T-helper 2 cell treated with Interferon-gamma antibody and Interleukin-4, amounts not matched to agents 100 ng/mL and 5 ng/mL, for 36 hours (primary cell): ENCODE measurements around the gene TMEM151A. TPM values are rescaled to one million over a fixed set of nuclear protein-coding genes. Genes with fewer than 3 reads are reported as not detected.

Source experiments
- intact Hi-C: fragments of 100-400 bp; cut with micrococcal nuclease; formaldehyde crosslinking; loops from one replicate; pipeline ENCODE4 v1.15.1; 2023
- total RNA-seq: library from RNA; stranded (reverse); gene quantifications from 2 replicates; pipeline ENCODE4 v1.2.3, GENCODE V29; 2022

The TMEM151A gene
- total RNA-seq, 1 donor from 2014 or later: not detected

- intact Hi-C loops: no loop called here
Measured at GRCh38 chr11:66294626-66295620, 3.2 kb downstream of the TMEM151A start.

DNA sequence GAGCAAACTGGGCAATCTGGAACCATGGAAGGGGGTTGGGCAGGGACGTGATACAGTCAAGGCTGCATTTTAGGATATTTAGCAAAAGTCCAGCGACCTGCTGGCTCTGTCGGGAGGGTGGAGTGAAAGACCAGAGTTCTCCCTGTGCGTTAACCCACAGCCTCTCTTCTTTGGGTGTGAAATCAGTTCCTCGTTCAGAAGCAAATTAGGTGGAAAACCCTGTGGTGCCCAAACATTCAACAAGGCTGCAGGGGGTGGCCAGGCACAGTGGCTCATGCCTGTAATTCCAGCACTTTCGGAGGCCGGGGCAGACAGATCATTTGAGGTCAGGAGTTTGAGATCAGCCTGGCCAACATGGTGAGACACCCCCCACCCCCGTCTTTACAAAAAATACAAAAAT lies 5.9 kb downstream of the TMEM151A start:
- intact Hi-C loops: no loop called here

DNA sequence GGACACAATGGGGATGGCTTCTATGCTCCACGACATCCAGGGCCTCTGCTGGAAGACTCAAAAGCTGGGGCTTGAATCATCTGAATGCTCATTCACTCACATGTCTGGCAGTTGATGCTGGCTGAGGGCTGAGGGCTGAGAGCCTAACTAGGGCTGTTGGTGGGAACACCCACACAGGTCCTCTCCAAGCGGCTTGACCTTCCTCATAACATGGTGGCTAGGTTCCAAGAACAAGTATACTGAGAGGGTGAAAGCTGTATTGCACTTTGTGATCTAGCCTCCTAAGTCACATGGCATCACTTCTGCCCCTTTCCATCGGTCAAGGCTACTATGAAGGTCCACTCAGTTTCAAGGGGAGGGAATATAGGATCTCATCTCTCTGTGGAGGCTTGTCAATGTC lies 7.5 kb downstream of the TMEM151A start:
- intact Hi-C loops: no loop called here

- intact Hi-C loops: no loop called here
Measured at GRCh38 chr11:66302656-66303055, 11.0 kb downstream of the TMEM151A start.

- intact Hi-C loops: no loop called here
Measured at GRCh38 chr11:66309475-66309874, 17.8 kb downstream of the TMEM151A start.

DNA sequence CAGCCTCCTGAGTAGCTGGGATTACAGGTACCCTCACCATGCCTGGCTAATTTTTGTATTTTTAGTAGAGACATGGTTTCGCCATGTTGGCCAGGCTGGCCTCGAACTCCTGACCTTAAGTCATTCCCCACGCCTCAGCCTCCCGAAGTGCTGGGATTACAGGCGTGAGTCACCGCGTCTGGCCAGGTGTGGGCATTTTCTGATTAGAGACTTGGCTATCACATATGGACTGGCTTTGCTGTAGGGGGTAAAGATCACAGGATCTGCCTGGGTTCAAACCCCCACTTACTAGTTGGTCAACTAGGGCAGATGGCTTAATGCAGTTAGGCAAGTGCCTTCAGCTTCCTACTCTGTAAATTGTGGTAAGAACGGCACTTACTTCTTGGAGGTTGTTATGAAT lies 18.6 kb downstream of the TMEM151A start:
- intact Hi-C loops: no loop called here

DNA sequence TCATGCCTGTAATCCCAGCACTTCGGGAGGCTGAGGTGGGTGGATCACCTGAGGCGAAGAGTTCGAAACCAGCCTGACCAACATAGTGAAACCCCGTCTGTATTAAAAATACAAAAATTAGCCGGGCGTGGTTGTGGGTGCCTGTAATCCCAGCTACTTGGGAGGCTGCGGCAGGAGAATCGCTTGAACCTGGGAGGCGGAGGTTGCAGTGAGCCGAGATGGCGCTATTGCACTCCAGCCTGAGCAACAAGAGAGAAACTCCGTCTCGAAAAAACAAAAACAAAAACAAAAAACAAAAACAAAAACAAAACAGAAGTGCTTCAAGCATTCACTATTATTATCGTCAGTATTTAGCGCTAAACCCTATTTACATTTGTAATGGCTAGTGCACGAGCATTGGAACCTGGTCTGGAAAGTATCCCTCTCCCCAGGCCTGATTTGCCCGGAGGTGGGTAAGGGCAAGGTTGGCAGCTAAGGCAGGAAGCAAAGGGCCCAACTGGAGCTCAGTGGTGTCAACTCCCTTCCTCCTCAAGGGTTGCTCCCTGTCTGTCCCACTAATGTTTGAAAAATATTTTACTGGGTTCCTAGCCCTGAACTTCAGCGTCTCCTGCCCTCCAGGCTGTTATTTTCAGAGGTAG lies 19.2 kb downstream of the TMEM151A start:
- intact Hi-C loops: loop anchor here (1.0 kb wide), 1 partner anchor 78 kb away; no protein-coding TSS in a partner anchor

GRCh38 chr11:66311470-66311964 lies 19.8 kb downstream of the TMEM151A start:
- intact Hi-C loops: loop anchor here (1.0 kb wide), 1 partner anchor 78 kb away; no protein-coding TSS in a partner anchor

DNA sequence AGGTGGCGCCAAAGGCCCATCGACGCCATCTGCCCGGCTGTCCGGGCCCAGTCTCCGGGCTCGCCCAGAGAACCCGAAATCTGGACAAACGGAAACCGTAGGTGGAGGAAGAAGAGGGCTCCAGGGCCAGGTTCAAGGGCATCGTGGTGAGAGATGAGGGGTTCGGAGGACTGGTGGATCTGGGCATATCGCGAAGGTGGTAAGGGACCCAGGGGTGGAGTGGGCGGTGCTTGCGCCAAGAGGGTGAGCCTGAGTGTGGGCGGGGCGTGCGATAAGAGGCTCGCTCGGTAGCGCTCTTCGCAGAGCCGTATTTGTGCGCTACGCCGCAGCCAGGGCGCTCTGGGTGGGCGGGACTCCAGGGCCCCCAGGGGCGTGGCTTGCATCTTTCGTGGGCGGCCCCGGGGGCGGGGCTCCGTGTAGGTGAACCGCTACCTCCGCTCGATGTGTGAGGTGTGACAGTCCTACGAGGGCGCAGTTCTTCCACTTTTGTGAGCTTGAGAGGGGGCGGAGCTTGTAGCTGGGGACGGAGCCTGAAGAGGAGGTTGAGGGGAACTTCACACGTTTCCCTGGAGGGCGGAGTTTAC lies 20.4 kb downstream of the TMEM151A start:
- intact Hi-C loops: loop anchor here (1.0 kb wide), 6 partner anchors 16 to 154 kb away; partner anchors contain the start of genes BRMS1, PELI3, RAB1B and YIF1A

GRCh38 chr11:66312549-66313320 lies 21.0 kb downstream of the TMEM151A start:
- intact Hi-C loops: loop anchor here (1.0 kb wide), 5 partner anchors 16 to 154 kb away; partner anchors contain the start of genes BRMS1, PELI3, RAB1B and YIF1A

DNA sequence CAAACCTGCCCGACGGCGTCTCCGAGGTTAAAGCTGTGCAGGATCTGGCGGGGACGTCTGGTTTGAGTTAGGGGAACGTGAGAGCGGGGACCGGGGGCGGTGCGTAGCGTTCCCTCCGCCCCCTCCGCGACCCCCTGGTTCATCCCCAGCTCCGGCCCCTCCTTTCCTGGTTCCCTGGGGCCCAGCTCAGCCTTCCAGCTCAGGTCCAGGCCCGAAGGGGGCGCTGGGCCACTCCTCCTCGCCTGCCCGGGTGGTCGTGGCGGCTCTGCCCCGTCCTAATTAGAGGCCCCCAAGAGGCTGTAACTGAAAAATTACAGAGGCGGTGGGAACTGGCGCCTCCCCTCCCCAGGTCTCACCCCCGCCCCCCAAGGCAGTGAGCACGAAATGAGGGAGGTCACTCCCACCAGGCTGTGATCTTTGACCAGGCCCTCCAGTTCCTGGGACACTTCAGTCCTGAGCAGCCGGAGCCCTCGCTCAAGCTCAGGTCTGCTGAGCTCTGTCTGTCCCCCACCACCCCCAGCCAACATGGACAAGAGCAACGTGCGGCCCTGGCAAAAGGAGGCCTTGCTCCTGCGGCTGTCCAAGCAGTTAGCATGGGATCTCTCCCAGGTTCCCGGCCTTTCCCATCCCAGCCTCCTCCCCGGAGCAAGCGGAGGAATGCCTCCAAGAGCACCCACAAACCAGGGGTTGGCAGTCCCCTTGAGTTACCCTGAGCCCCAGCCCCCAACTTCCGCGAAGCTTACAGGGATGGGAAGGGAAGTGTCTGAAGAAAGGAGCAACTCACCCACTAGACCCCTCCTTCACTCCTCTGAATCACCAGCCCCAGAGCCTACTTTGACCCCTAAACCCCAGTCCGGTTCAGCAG lies 21.9 kb downstream of the TMEM151A start:
- intact Hi-C loops: no loop called here

- intact Hi-C loops: no loop called here
Measured at GRCh38 chr11:66314186-66314501, 22.4 kb downstream of the TMEM151A start.

DNA sequence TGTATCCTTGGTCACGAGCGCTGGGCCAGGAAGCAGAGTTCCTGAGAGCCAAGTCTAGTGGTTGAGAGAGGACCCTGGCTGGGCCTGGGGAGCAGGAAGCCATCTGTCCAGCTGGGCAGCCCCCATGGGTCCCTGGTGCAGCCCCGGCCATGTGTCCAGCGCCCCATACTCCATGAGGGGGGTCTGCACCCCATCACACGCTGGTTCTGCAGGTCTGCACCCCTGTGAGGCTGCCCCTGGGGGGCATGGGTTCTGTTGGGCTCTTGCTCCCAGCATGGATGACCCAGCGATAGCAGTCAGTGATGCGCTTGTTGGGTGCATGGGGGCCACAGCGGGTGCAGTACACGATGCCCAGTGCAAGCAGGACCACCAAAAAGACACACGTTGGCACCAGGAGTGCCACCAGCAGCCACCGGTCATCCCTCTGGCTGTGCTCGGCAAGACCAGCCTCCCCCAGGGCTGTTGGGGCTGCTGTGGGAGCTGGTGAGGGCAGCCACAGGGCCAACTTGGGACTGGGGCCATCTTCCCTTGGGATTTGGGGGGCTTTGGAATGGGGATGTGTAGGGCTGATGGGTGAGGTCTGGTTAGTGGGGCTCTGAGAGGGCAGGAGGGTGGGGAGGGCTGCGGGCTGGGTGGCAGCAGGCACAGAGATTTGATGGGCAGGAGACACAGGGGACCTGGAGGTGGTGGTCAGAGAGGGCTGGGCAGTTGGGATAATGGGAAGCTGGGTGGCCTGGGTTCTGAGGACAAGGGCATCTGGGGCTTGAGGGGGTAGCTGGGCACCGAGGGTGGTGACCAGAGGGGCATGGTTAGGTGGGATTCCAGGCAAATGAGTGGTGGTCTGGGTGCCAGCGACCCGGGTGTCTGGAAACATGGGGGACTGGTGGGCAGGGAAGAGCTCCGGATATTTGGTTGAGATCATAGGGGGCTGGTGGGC lies 23.1 kb downstream of the TMEM151A start:
- intact Hi-C loops: no loop called here

- intact Hi-C loops: no loop called here
Measured at GRCh38 chr11:66315498-66315885, 23.8 kb downstream of the TMEM151A start.

DNA sequence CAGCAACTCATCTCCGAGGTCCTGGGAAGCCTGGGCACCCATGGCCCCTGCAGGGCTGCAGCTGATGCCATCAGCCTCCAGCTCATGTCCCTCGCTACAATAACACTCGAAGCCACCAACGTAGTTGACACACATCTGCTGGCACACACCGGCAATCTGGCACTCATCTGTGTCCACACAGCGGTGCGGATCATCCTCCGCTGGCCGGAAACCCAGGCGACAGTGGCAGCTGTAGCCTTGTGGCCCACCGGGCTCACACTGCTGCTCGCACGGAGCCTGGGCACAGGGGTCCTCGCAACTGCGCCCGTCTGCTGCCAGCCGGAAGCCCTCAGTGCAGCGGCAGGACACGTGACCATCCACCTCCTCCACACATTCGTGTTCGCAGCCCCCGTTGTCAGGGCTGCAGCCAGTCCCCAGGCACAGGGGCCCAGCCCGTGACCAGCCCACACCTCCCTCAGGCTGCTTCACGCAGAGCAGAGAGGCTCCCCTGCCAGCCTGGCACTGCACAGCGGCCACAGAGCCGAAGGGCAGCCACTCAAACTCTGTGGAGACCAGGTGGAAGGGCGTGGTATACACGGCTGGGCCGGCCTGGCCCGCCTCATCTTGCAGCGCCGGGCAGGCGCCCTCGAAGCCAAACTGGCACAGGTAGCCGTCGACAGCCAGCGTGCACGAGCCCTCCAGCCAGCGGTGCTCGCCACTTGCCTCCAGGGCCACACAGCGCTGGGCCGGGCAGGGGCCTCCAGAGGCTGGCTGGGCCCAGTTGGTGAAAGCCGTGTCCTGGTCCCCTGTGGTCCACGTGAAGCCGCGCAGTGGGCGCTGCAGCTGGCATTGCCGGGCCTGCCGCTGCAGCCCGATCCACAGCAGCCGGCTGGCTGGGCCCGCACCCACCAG lies 24.5 kb downstream of the TMEM151A start:
- intact Hi-C loops: no loop called here

DNA sequence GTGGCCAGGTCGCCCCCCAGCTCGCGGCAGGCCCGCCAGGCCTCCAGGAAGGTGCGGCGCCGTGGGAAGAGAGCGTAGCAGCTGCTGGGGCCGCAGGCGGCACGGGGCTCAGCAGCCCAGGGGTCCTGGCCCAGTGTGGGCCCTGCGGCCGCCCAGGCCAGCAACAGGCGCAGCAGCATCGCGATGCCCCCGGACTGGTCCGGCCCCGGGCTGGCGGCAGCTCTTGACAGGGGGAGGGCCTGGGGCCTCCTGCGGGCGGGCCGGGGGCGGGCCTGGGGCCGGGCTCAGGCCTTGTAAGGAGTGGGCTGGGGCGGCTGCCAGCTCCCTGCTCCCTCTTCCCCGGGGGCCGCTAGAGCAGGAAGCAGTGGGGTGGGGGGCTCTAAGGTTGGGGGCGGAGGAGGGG lies 25.2 kb downstream of the TMEM151A start, which contains the start of gene CD248:
TSS of gene CD248 (minus strand) at position 196 of the 403 bp plus-strand sequence. CDS start at position 179, 17 bp downstream.
- intact Hi-C loops: no loop called here

GRCh38 chr11:66317322-66317722 lies 25.6 kb downstream of the TMEM151A start:
- intact Hi-C loops: no loop called here
